ENCODE results near the gene CACNG4. TPM values are rescaled to one million over a fixed set of nuclear protein-coding genes. Genes with fewer than 3 reads are reported as not detected.

Gene CACNG4
- total and polyA plus RNA-seq, 2 experiments from 2014 or later, result 1.6 to 4.1 TPM

DNA sequence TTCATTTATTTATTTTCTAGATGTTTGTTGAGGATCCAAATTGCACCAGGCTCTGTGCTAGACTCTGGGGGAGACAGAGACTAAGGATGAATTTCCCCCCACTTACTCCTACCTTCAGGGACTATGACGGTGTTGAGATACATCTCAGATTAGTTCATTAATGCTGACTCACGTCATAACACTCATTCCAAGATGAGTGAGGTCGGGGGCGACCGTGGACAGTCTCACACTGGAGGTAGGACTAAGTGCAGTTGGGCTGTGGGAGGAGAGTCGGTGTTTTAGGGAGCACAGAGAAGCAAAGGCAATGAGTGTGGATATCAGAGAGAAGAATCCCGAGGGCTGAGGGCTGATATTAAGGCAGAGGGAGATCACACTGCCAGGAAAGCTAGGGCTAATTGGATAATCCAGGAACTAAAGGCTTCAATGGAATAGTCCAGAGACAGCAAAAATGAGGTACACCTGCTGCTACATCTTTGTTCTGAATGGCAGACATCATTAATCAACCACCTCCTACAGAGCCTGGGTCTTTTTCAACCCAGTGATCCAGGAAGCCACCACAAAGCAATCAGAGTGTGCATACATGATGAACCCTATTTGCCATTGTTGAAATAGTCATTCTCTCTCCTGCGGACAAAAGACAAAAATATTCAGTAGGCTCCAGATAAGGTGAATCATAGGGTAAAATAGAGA is 38.6 kb upstream of the CACNG4 start (continued):
- TF ChIP-seq STAT1 (IDR thresholded peaks at IDR 0.05; ENCODE audit: unreplicated experiment) (no peak), ZNF114 (CRISPR knock-in tag; IDR thresholded peaks at IDR 0.05) (no peak)
- TF ChIP-seq, protein P1, sequence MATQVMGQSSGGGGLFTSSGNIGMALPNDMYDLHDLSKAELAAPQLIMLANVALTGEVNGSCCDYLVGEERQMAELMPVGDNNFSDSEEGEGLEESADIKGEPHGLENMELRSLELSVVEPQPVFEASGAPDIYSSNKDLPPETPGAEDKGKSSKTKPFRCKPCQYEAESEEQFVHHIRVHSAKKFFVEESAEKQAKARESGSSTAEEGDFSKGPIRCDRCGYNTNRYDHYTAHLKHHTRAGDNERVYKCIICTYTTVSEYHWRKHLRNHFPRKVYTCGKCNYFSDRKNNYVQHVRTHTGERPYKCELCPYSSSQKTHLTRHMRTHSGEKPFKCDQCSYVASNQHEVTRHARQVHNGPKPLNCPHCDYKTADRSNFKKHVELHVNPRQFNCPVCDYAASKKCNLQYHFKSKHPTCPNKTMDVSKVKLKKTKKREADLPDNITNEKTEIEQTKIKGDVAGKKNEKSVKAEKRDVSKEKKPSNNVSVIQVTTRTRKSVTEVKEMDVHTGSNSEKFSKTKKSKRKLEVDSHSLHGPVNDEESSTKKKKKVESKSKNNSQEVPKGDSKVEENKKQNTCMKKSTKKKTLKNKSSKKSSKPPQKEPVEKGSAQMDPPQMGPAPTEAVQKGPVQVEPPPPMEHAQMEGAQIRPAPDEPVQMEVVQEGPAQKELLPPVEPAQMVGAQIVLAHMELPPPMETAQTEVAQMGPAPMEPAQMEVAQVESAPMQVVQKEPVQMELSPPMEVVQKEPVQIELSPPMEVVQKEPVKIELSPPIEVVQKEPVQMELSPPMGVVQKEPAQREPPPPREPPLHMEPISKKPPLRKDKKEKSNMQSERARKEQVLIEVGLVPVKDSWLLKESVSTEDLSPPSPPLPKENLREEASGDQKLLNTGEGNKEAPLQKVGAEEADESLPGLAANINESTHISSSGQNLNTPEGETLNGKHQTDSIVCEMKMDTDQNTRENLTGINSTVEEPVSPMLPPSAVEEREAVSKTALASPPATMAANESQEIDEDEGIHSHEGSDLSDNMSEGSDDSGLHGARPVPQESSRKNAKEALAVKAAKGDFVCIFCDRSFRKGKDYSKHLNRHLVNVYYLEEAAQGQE (IDR thresholded peaks at IDR 0.05; ENCODE audit: unreplicated experiment), result no peak

DNA sequence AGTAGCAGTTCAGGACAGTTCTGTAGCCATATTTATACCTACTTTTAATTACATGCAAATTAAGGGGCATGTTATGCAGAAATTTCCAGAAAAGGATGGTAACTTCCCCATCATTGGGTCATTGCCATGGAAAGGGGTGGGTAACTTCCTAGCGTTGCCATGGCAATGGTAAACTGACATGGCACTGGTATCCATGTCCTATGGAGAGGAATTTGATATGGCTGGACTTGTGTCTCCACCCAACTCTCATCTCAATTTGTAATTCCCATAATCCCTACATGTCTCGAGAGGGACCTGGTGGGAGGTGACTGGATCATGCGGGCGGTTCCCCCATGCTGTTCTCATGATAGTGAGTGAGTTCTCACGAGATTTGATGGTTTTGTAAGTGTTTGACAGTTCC is 35.6 kb upstream of the CACNG4 start:
- no peaks in the 10 kb centered on the region; the same call in 1 of the 3 replicates for H3K9me3 Mint-ChIP-seq
- H3K27ac ChIP-seq (ENCODE audit: low read depth), result no peak overlapping the region
- H3K27ac Mint-ChIP-seq, result no peak overlapping the region
- no peaks in the 10 kb centered on the region for H3K79me2 ChIP-seq (replicated peaks; ENCODE audit: insufficient read depth)
- H2AFZ ChIP-seq, result no peak overlapping the region
- peaks cover 2% of the 10 kb centered on the region for H3K27me3 Mint-ChIP-seq (ENCODE audit: insufficient read depth, low read depth, poor library complexity)
- H3K4me3 Mint-ChIP-seq, result no peak overlapping the region
- no peaks in the 10 kb centered on the region for H3K36me3 ChIP-seq (ENCODE audit: insufficient read depth)
- no peaks in the 10 kb centered on the region; the same call in 2 of the 3 replicates for H3K4me1 Mint-ChIP-seq
- no peak overlapping the region for H3K4me3 ChIP-seq
- no peaks in the 10 kb centered on the region for H3K27me3 ChIP-seq (ENCODE audit: insufficient read depth)
- no peaks in the 10 kb centered on the region for H4K20me1 ChIP-seq (replicated peaks; ENCODE audit: insufficient read depth)
- no peak for DNase-seq (ENCODE audit: low spot score)
- H3K4me1 ChIP-seq (ENCODE audit: insufficient read depth), result no peaks in the 10 kb centered on the region
- ATAC-seq, result no peak
- H3K4me2 ChIP-seq, result no peak overlapping the region
- H3K9me2 ChIP-seq (ENCODE audit: insufficient read depth), result peaks cover 4% of the 10 kb centered on the region; the same call in 1 of the 2 replicates
- H3K36me3 Mint-ChIP-seq (ENCODE audit: low read depth), result no peaks in the 10 kb centered on the region
- no peaks in the 10 kb centered on the region for H3F3A ChIP-seq (replicated peaks; ENCODE audit: low read depth)
- TF ChIP-seq POLR2AphosphoS5 (IDR thresholded peaks at IDR 0.05; ENCODE audit: low read depth) (no peak), STAT1 (IDR thresholded peaks at IDR 0.05; ENCODE audit: unreplicated experiment) (no peak), CREB1 (CRISPR knock-in tag; IDR thresholded peaks at IDR 0.05; ENCODE audit: low read depth) (no peak), NANOG (IDR thresholded peaks at IDR 0.05; ENCODE audit: borderline replicate concordance) (no peak), JUNB (IDR thresholded peaks at IDR 0.05; ENCODE audit: unreplicated experiment) (no peak), ZNF331 (CRISPR knock-in tag; IDR thresholded peaks at IDR 0.05; ENCODE audit: low read depth) (no peak), EZH2 (IDR thresholded peaks at IDR 0.05; ENCODE audit: low read depth, unreplicated experiment) (no peak), EZH2phosphoT487 (IDR thresholded peaks at IDR 0.05; ENCODE audit: unreplicated experiment) (no peak)
- TF ChIP-seq, protein P1 (IDR thresholded peaks at IDR 0.05; ENCODE audit: unreplicated experiment), result no peak
- TF ChIP-seq, protein P2, sequence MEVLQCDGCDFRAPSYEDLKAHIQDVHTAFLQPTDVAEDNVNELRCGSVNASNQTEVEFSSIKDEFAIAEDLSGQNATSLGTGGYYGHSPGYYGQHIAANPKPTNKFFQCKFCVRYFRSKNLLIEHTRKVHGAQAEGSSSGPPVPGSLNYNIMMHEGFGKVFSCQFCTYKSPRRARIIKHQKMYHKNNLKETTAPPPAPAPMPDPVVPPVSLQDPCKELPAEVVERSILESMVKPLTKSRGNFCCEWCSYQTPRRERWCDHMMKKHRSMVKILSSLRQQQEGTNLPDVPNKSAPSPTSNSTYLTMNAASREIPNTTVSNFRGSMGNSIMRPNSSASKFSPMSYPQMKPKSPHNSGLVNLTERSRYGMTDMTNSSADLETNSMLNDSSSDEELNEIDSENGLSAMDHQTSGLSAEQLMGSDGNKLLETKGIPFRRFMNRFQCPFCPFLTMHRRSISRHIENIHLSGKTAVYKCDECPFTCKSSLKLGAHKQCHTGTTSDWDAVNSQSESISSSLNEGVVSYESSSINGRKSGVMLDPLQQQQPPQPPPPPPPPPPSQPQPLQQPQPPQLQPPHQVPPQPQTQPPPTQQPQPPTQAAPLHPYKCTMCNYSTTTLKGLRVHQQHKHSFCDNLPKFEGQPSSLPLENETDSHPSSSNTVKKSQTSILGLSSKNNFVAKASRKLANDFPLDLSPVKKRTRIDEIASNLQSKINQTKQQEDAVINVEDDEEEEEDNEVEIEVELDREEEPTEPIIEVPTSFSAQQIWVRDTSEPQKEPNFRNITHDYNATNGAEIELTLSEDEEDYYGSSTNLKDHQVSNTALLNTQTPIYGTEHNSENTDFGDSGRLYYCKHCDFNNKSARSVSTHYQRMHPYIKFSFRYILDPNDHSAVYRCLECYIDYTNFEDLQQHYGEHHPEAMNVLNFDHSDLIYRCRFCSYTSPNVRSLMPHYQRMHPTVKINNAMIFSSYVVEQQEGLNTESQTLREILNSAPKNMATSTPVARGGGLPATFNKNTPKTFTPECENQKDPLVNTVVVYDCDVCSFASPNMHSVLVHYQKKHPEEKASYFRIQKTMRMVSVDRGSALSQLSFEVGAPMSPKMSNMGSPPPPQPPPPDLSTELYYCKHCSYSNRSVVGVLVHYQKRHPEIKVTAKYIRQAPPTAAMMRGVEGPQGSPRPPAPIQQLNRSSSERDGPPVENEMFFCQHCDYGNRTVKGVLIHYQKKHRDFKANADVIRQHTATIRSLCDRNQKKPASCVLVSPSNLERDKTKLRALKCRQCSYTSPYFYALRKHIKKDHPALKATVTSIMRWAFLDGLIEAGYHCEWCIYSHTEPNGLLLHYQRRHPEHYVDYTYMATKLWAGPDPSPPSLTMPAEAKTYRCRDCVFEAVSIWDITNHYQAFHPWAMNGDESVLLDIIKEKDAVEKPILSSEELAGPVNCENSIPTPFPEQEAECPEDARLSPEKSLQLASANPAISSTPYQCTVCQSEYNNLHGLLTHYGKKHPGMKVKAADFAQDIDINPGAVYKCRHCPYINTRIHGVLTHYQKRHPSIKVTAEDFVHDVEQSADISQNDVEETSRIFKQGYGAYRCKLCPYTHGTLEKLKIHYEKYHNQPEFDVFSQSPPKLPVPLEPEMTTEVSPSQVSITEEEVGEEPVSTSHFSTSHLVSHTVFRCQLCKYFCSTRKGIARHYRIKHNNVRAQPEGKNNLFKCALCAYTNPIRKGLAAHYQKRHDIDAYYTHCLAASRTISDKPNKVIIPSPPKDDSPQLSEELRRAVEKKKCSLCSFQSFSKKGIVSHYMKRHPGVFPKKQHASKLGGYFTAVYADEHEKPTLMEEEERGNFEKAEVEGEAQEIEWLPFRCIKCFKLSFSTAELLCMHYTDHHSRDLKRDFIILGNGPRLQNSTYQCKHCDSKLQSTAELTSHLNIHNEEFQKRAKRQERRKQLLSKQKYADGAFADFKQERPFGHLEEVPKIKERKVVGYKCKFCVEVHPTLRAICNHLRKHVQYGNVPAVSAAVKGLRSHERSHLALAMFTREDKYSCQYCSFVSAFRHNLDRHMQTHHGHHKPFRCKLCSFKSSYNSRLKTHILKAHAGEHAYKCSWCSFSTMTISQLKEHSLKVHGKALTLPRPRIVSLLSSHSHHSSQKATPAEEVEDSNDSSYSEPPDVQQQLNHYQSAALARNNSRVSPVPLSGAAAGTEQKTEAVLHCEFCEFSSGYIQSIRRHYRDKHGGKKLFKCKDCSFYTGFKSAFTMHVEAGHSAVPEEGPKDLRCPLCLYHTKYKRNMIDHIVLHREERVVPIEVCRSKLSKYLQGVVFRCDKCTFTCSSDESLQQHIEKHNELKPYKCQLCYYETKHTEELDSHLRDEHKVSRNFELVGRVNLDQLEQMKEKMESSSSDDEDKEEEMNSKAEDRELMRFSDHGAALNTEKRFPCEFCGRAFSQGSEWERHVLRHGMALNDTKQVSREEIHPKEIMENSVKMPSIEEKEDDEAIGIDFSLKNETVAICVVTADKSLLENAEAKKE (CRISPR knock-in tag; IDR thresholded peaks at IDR 0.05), result no peak

Data from GM23338 (cell line).